Kidney glomerular epithelial cell (primary cell): ENCODE measurements around the gene HOXD8.
A peak's percentile ranks its signal among the peaks of the same experiment; 100 is the strongest.

Source experiments
- DNase-seq: peaks from one replicate; lab custom pipeline; 2025; lab: John Stamatoyannopoulos, UW

HOXD8 gene

DNA sequence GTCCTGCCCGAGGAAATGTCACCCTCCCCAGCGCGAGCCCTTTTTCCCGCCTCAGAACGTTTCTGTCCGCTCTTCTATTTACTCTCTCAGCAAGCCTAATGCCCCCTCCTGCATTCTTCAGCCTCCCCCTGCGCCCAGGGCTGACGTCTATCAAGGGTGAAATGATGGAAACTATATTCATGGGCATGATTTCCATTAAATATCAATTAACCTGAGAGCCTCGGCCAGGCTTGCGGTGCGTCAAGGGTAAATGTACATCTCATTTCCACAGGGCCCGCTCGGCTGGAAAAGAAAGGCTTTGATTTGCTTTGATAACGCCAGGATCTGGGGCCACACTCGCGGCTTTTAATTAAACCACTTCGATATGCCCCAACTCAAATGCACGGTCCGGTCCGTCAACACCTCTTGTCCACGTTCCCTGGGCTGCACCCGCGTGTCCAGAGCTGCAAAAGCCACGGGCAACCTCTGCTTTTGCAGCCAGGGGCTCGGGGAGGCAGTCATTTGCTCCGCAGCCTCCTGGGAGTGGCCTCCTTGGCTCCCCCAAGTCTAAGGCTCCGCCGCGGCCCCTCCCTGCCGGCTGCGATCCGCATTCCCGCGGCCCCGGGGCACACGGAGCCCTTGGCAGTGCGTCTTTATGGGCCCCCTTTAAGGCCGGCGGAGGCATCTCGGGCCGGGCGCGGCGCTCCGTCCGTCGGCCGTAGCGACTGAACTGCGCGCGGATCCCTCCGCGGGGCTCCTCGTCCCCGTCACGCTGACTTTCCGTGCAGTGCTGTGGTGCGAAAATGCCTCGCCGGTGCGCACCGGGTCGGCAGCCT, at the start of gene HOXD8:
TSS of gene HOXD8 (plus strand) at position 724 of the 815 bp plus-strand sequence. CDS start 662 bp downstream, outside the sequence.
- DNase-seq = peak; percentile 34

DNA sequence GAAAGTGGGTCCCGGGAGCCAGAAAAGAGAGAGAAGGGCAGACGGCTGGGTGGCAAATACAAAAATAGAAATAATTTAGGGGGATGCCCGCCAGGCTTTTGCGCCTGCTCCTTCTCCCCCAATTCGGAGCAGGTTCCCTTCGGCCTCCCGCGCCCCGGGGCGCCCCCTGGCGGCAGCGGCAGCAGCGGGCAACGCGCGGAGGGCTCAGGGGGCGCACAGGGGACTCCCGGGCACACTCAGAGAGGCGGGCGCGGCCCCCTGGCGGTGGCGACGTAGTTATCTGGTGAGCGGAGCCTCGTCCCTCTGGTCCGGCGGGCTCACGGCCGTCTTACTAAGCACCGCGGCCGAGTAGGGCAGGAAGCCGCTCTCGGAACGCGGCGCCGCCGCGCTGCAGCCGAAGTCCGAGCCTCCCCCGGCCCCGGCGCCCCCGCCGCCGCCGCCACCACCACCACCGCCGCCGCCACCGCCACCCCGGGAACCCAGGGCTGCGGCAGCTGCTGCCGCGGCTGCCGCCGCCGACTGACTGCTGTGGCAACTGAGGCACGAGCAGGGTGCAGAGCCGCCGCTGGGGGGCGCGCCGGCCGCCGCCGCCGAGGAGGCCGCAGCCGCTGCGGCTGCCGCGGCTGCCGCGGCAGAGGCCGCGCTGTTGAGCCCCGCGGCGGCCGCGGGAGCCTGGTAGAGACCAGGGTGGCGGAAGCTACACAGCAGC, 49.5 kb upstream of the HOXD8 start:
- DNase-seq = no peak

DNA sequence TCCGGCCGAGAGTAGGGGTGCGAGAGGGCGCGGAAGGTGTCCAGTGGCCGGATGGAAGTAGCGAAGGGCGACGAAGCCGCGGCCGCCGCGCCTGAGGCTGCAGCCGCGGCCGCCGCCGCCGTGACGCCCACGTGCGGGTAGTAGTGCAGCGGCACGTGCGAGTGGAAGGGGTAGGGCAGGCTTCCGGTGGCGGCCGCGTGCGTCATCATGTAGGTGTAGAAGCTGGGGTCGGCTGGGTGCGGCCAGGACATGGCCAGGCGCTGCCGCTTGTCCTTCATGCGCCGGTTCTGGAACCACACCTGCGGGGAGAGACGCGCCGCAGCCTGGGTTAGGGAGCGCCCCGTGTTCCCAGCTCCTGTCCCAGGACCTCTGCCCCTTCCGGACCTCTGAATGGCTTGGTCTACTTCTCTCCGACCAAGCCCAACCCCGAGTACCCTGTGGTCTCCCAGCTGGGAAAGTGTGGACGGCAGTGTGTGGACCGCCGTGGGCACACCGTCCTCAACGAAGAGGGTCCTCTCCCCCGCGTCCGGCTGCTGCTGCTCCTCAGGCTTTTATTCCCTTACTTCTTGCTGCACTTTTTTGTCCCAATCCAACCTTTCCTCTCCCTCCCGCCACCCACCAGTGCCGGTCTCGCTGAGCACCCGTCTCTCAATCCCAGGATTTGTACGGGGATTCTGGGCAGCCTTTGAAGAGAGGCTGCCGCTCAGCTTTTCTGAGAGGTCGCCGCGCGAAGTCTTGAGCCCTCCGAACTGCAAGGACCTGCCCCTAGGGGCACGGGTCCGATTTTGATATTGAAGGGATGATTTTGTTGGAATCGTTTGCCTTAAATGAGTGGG, 48.7 kb upstream of the HOXD8 start:
- DNase-seq = no peak

DNA sequence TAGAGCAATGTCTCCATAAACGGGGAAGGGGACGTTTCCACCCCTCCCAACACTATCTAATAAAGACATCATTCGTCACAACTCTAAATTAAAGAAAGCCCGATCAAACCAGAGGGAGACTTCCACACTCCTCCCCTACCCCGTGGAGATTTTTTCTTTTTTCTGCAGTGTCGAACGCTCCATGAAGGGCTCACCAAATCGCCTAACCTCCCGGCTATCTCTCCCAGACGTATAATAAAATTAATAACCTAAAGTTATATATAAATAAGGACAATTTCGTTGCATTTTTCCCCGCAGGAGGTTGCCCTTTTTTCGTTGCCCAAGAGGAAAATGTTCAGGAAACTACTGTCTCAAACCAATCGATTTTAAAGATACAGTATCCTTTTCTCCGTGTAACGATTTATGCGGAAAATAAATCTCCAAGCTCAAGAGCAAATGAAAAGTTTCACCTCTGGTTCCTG, 48.1 kb upstream of the HOXD8 start:
- no peak for DNase-seq

DNA sequence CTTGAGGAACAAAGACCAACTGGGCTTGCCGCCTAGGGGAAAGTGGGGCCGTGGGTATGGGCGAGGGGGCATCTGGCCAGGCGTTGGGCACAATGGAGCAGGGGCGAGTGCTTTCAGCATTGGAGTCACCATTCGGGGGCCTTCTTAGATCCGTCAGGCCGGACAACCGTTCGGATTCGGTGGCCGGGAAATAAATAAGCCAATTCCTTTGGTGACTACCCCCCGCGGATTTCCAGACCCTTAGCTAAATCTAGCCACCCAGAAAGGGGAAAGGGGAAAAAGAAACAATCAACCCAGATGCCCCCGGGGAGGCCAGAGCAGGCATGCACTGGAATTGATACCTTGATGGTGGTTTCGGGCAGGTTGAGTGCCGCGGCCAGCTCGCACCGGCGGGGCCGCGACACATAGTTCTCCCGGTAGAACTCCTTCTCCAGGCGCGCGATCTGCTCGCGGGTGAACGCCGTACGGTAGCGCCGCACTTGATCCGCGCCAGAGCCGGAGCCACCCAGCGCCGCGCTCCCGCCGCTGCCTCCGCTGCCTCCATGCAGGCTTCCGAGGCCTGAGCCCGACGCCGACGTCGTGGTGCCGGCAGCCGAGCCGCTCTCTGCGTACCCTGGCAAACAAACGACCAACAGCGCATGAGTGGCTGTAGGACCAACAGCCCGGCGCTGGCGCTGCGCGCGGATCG, 47.5 kb upstream of the HOXD8 start:
- DNase-seq = no peak

DNA sequence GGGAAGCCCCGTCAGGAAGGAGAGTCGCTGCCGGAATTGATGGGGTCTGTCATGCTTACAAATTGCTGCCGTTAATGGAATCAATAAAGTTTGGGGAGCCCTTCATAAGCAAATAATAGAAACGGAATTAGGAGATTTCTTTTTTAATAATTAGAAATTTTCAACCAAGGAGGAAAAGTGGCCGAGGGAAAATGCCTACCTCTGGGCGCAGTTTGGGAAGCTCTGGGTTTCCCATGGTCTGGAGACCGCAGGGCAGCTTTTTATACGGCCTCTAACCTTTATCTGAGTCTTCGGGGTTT, 47.0 kb upstream of the HOXD8 start:
- DNase-seq = no peak

DNA sequence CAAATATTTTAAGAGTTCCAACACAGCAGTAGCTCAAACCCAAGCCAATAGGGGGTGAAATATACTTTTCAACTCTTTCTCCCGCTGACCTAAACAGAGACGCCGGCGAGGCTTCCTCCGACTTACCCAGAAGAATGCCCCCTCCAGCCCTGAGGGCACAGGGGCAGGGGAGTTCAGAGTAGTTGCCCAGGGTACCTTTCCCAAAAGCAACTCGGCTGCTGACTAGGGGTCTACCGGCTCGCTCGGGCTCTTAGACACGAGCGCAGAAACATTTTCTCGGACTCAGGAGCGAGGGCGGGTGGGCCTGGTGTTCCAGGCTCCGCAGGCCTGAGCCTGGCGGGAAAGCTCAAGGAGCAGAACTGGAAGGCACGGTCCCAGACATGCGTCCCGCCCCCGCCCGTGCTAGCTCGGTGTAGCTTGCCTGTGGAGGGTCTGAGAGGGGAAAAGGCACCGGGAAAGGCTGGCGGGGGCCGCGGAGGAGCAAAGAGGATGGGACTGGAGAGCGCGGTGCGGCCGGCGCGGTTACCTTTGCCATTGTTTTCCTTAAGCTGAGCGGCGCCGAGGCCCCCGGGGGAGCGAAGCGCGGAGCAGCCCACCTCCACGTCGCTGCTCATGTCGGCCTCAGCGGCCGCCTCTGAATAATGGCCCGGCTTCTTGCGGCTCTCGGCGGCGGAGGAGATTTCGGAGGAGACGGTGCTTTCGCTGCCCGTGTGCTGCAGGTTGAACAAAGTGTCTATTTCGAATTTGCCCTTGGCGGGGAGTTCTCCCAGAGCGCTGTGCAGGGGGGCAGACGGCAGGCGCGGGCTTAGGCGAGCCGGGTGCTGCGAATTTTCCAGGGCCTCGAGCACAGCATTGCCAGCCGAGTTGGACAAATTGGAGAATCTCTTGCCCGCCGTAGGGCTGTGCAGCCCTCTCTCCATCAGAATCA, 46.4 kb upstream of the HOXD8 start:
- DNase-seq = no peak

DNA sequence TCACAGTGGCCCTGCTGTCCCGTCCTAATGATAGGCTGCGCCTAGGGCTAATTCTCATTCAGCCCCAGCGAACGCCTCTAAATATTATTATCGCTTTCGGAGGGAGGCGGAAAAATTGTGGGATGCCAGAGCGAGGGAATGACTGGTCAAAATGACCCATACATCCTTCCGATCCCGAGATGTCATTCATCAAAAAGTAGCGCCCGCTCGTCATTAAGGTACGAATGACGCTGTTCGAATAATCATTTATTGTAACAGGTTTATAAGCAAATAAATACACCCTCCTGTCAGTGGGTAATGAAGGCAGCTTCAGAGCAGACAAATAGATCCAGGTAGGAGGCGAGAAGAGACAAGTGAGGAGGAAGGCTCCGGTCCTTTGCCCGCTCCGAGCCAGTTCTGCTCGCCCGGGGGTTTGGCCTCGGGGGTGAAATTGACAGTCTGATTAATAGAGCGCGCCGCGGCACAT, 45.7 kb upstream of the HOXD8 start, which contains the start of gene EVX2:
TSS of gene EVX2 (minus strand) at position 167 of the 466 bp plus-strand sequence. CDS start 186 bp downstream, outside the sequence.
- no peak for DNase-seq

DNA sequence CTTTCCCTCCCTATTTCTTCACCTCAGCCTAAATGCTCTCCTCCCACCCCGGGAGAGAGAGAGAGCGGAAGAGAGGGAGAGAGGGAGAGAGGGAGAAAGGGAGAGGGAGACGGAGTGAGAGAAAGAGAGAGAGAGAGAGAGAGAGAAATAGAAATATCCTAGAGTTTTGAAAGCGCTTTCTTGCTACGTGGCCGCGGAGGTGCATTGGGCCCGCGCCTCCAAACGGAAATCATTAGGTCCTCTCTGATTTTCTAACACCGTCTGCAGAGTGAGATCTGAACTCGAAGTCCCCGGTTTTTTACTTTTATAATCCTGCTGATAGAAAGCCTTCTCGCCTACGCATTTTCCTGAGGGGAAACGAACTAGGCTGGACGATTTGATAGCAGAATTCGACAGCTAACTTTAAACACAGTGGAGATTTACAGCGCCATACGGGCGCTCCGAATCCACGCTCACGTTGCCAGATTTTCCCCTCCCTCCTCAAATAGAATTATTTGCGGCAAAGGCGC, 44.8 kb upstream of the HOXD8 start:
- DNase-seq = no peak

DNA sequence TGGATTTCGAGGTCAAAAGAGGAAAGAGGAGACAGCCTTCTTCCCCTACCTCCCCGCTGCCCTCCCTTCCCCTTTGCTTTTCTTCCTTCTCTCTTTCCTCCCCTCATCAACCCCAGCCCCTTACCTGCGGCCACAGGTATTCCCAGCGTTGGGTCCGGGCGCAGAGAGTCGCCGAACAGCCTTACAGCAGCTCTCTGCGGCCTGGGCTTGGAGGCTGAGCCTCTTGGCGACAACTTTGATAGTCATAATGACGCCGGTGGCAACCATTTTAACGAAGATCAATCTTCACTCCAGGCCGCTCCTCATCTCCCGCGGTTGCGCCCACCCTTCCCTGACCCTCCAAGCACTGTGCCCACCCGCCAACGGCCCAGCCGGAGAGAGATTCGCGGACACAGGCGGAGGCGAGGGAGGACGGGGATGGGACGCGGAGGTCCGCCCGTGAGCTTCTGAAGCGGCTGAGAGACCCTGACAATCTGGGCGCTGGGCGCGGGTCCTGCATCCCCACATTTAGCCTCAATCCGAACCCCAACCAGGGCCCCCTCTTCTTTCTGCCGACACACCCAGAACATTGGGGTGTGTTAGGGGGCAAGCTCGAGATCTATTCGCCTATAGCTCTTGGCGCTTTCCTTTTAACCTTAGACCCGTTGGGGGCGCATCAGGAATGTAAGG, 44.3 kb upstream of the HOXD8 start:
- no peak for DNase-seq

DNA sequence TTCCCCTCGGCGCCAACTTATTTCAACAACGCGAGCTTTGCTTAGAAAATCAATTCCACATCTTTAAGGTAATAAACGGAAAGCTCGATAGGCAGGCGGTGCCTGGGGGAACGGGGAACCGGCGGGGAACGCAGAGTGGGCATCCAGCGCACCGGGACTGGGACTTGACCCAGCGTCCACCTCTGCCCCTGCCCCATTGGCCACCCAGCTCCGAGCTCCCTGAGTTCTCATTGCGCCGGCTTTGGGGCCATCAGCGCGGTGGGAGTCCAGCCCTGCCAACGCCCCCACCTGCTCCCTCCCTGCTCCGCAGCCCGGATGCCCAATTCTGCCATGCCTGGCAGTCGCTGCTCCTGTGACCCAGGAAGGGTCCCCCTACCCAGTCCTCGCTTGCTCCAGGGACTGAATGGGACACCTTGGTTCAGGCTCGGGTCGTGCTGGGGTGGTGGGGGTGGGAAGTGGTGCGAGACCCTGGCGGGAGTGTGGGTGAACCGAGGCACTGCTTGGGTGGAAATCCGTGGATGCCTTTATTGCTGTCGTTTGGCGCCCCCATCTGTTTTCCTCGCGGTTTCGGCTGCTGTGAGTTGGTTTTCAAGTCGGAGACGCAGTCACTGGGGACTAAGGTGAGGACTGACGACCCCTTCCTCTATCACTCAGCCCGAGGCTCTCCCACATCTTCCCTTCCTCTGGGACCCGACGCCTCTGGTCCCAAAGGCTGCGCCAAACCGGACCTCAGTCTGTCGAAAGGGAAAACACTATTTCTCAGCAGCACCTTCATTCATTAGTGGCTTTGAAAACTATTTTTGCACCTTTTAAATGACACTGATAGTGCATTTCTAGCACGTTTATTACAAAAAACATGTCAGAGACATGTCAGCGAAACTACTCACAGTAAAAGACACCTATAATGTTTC, 43.4 kb upstream of the HOXD8 start:
- DNase-seq = no peak

DNA sequence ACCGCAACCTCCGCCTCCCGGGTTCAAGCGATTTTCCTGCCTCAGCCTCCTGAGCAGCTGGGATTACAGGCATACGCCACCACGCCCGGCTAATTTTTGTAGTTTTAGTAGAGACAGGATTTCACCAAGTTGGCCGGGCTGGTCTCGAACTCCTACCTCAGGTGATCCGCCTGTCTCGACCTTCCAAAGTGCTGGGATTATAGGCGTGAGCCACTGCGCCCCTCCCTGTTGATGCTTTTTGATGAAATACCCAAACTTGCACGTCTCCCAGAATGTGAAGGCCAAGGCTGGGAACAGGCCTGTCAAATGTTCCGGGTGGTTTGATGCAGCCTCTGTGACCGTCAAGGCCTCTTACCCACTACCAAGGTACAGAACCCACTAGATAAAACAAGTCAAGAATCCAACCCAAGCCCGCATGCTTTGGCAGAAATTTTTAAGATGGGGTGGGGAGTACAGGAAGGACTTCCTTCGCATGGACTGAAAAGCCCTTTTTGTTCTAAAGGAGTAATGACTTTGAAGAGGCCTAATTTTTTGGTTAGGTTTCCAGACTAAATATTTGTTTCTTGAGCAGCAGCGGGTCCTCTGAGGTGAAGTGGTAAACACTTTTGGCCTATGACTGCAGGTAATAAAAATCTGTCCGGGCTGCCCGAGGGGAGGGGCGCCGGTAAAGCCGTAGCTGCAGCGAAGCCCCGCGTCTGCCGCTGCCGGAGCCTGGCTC, 42.0 kb upstream of the HOXD8 start:
- no peak for DNase-seq

DNA sequence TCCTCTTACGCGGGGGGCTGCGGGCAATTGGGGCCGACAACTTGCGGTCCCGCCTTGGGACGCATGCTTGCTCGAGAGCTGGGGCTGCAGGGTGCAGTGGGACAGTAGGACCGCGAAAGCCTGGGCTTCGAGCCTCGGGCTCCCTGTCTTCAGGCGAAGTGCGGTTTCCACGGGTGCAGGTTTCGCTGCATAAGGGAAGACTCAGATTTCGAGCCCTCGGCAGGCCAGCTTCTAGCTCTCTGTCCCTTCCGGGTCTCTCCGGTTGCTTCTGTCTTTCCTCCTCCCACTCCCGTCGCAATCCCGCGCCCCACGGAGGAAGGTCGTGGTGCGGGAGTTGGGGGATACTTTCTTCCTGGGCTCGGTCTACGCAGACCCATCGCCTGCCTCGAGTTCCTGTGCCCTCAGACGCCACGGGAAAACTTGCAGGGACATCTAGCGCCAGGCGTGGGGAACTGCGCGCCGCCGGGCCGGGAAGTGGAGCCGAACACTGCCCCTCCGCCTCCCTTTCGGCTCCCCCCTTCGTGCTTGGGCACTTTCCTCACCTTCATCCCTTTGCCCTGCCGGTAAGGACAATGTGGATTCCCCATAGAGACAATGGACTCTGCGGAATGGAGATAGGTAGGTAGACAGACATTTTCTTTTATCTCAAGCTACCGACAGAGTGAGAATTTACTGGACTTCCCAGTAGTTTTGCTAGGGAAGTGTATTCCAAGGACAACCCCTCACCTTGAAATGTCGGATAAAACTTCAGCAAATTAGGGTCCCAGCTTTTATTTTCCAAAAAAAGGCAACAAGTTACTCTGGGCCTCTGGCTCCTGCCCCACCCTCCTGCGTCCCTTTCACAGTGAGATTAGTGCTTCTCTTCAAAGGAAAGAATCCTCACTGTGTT, 41.2 kb upstream of the HOXD8 start:
- no peak for DNase-seq

DNA sequence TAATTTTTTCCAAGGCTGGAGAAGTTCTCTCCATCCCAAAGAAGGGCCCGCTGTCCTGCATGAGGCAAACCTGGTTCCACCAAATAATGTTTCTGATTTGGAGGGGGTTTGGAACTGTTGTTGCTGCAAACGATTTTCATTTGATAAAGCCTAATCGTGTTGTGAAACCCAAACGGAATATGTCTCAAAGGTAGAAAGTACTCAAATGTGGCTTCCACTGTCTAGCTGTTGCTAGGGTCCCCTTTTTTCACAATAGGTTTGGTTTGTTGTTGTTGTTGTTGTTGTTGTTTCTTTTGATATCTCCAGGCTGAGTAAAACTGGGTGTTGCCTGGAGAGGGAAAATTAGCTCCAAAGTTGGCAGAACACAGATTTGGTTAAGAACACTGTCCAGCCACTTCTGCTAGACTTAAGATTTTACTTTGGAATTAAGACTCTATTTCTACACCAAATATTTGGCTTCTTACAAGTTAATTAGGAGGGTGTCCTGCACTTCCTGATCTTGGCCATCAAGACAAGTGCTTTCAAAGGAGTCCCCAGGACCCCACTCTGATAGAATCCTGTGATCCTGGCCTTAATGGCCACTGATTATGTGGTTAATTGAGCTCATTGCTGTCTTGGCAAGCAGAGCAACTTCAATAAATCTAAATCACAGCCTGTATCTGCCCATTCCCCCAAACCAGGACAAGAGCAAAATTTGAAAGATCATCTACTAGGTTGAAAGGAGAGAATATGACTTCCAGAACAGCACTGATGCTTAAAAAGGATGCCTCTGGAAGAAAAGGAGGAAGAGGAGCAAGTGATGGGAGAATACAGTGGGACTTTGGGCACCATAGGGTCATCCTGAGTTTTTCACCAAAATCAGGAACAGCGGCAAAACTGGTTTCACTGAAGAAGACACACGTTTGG, 40.3 kb upstream of the HOXD8 start:
- no peak for DNase-seq

DNA sequence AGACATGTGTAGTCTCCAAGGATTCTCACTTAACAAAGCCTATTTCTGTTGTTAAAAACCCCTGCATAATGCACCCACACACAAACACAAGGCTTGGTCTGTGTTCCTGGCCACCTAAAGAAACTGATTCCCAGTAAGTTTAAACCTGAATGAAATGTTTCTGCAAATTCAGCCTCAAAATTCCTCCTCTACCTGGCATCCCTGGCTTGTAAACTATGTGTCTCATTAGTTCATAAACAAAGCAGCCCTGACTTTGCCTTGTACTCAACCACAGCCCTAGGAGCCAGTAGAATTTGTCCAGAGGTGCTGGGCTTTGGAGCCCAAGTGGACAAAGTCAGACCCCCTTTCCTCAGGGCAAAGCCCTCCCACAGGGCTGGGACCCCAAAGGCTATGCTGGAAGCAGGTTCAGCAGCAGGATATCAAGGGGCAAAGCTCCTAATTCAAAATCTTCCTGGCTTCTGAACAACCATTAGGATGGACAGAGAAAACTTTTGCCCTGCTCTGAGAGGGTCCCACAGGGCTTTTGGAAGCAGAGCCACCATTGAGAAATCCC, 39.6 kb upstream of the HOXD8 start:
- DNase-seq = no peak

DNA sequence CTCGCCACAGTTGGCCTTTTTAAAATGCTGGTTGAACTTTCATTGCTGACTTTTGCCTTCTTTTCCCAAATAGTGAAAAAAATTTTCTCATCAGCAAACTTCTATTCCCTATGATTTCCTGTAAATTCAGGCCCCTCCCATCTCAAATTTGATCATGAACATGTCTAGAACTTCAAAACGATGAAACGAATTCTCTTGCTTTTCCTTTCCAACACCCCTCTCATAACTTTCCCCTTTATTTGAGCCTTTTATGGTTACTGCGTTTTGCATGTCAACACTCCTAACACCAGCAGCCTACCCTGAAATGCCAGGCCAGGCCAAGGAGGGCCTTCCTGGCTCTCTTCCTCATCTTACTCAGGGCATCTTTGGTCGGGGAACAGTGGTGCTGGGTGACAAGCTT, 38.6 kb upstream of the HOXD8 start:
- no peak for DNase-seq
